Measurements from ENCODE around the gene WLS. TPM values are rescaled to one million over a fixed set of nuclear protein-coding genes. Genes with fewer than 3 reads are reported as not detected.
"Not testable (repeated sequence)": the region's sequence is repeated elsewhere in the genome, so short reads cannot be mapped to it uniquely, and the experiment has no call there.

Gene WLS
- total RNA-seq, 2 donors from 2014 or later, result 74.5 to 92.1 TPM

GRCh38 chr1:68175621-68176398, 56.5 kb downstream of the WLS start:
- Histone ChIP-seq H3K9me3 (no peaks in the 10 kb centered on the region), H3K36me3 (no peaks in the 10 kb centered on the region), H3K4me1 (replicated peaks) (no peaks in the 10 kb centered on the region), H3K27ac (no peak overlapping the region), H3K4me3 (no peak overlapping the region), H3K27me3 (replicated peaks; ENCODE audit: insufficient read depth) (no peaks in the 10 kb centered on the region)
- intact Hi-C loops (cut with DNase I), result no loop called here
- 57% methylated on average over 8 of the region's 8 CpGs for WGBS
- TF ChIP-seq CTCF (IDR thresholded peaks at IDR 0.05) (no peak), POLR2AphosphoS5 (IDR thresholded peaks at IDR 0.05) (no peak), POLR2A (IDR thresholded peaks at IDR 0.05) (no peak)
- no peak for DNase-seq (ENCODE audit: low spot score)

GRCh38 chr1:68174738-68175113, 57.6 kb downstream of the WLS start:
- intact Hi-C loops (cut with DNase I), result no loop called here
- no peak overlapping the region for H3K4me3 ChIP-seq
- no peaks in the 10 kb centered on the region for H3K9me3 ChIP-seq
- H3K27ac ChIP-seq, result peak overlapping the region; percentile 2 to 13
- 78% methylated on average over 1 of the region's 1 CpG for WGBS
- TF ChIP-seq POLR2A (IDR thresholded peaks at IDR 0.05) (no peak), POLR2AphosphoS5 (IDR thresholded peaks at IDR 0.05) (no peak), CTCF (IDR thresholded peaks at IDR 0.05) (no peak)
- H3K36me3 ChIP-seq, result no peaks in the 10 kb centered on the region
- DNase-seq (ENCODE audit: low spot score), result no peak
- H3K4me1 ChIP-seq (replicated peaks), result no peaks in the 10 kb centered on the region
- H3K27me3 ChIP-seq (replicated peaks; ENCODE audit: insufficient read depth), result no peaks in the 10 kb centered on the region

GRCh38 chr1:68173936-68174737, 58.2 kb downstream of the WLS start:
- peak; percentile 57 for DNase-seq (ENCODE audit: low spot score)
- H3K4me1 ChIP-seq (replicated peaks), result no peaks in the 10 kb centered on the region
- WGBS, result 35% methylated on average over 14 of the region's 14 CpGs

GRCh38 chr1:68173283-68173935, 58.9 kb downstream of the WLS start:
- 13% methylated on average over 6 of the region's 6 CpGs for WGBS
- Histone ChIP-seq H3K27me3 (replicated peaks; ENCODE audit: insufficient read depth) (no peaks in the 10 kb centered on the region), H3K4me3 (no peak overlapping the region), H3K9me3 (no peaks in the 10 kb centered on the region), H3K36me3 (no peaks in the 10 kb centered on the region), H3K4me1 (replicated peaks) (no peaks in the 10 kb centered on the region), H3K27ac (peak overlapping the region; percentile 2 to 13)
- no peak for DNase-seq (ENCODE audit: low spot score)
- intact Hi-C loops (cut with DNase I), result no loop called here
- no peak for TF ChIP-seq POLR2A (IDR thresholded peaks at IDR 0.05)
- TF ChIP-seq CTCF (IDR thresholded peaks at IDR 0.05), result no peak
- no peak for TF ChIP-seq POLR2AphosphoS5 (IDR thresholded peaks at IDR 0.05)

More at GRCh38 chr1:68173936-68174737, 58.2 kb downstream of the WLS start:
- no peaks in the 10 kb centered on the region for H3K27me3 ChIP-seq (replicated peaks; ENCODE audit: insufficient read depth)
- no peaks in the 10 kb centered on the region for H3K36me3 ChIP-seq
- intact Hi-C loops (cut with DNase I), result no loop called here
- TF ChIP-seq POLR2AphosphoS5 (IDR thresholded peaks at IDR 0.05) (peak; percentile 68), CTCF (IDR thresholded peaks at IDR 0.05) (no peak), POLR2A (IDR thresholded peaks at IDR 0.05) (no peak)
- H3K9me3 ChIP-seq, result no peaks in the 10 kb centered on the region
- H3K4me3 ChIP-seq, result no peak overlapping the region
- H3K27ac ChIP-seq, result peak overlapping the region; percentile 2 to 13

- H3K27ac ChIP-seq; H3K9me3 ChIP-seq; H3K36me3 ChIP-seq; H3K27me3 ChIP-seq (replicated peaks; ENCODE audit: insufficient read depth); DNase-seq (ENCODE audit: low spot score); intact Hi-C loops (cut with DNase I); H3K4me3 ChIP-seq; H3K4me1 ChIP-seq (replicated peaks): not testable (repeated sequence)
- 55% methylated on average over 1 of the region's 1 CpG for WGBS
Observed at GRCh38 chr1:68171795-68172194, 60.5 kb downstream of the WLS start.
